D721Med (cell line): ENCODE results near the gene MISP.

Experiments
- DNase-seq: peaks from one replicate; pipeline ENCODE4 v3.0.0; 2011; ENCODE audit warnings: low spot score; ENCODE audit not compliant: insufficient read length
- FAIRE-seq: peaks from 2 replicates; lab custom pipeline; 2011; peaks lifted over from hg19 to GRCh38; lab: Jason Lieb, UNC
- TF ChIP-seq, protein P1 (sequence below): IDR thresholded peaks from 2 replicates; pipeline ENCODE4 v1.5.1; 2012; ENCODE audit warnings: mild to moderate bottlenecking, control low read depth; ENCODE audit not compliant: insufficient read depth; ENCODE audit errors: missing control alignments

Gene MISP

DNA sequence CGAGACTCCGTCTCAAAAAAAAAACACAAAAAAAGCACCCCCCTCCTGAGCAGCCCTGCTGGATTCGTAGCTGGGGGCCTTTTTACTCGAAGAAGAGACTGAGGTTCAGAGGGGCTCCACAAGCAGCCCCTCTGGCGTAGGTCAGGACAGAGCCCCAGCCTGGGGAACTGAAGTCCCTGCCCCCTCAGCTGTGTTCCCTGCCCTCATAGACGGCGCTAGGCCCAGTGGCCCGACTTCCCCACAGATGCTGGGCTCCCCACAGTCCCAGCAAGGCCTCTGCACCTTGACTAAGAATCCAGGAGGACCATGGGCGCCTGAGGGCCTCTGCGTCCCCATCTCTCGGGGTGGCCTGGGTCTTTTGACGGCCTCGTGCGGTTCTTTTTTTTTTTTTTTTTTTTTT, 1.1 kb upstream of the MISP start:
- TF ChIP-seq, protein P1, sequence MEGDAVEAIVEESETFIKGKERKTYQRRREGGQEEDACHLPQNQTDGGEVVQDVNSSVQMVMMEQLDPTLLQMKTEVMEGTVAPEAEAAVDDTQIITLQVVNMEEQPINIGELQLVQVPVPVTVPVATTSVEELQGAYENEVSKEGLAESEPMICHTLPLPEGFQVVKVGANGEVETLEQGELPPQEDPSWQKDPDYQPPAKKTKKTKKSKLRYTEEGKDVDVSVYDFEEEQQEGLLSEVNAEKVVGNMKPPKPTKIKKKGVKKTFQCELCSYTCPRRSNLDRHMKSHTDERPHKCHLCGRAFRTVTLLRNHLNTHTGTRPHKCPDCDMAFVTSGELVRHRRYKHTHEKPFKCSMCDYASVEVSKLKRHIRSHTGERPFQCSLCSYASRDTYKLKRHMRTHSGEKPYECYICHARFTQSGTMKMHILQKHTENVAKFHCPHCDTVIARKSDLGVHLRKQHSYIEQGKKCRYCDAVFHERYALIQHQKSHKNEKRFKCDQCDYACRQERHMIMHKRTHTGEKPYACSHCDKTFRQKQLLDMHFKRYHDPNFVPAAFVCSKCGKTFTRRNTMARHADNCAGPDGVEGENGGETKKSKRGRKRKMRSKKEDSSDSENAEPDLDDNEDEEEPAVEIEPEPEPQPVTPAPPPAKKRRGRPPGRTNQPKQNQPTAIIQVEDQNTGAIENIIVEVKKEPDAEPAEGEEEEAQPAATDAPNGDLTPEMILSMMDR: no peak
- DNase-seq (no peak), FAIRE-seq (no peak)

DNA sequence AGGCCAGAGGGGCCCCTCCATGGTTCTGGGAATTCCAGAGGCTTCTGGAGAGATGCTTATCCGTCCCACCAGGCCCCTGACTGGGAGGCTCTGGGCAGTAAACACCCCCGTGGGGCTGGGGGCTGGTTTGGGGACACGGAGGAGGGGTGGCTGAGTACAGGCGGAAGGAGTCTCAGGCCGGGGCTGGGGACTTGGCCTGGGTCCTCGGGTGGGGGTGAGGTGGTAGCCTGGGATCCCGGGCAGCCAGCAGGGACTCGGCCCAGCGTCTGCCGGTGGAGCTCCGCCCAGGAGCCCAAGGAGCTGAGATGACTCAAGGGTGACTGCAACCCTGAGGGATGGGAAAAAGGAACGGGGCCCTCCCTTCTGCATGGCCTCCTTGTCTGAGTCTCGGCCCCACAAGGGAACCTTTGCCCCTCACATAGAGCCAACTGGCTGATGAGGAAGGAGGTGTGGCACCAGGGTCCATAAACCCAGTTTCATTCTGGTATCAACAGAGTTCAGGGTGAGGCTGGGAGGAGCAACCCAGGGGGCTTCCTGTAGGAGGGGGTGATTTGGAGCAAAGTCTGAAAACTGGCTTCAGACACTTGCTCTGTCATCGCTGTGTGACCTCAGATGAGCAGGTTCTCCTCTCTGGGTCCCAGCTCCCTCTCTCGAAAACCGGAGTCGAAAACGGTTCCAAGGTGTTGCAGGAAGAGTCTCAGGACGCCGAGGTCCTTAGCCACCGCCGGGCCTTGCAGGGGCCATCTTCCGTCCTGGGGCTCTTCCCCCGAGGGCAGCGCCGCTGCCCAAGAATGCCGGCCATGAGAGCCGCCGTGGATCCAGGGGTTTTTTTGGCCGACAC, 809 bp downstream of the MISP start:
- no peak for FAIRE-seq
- TF ChIP-seq, protein P1: no peak
- no peak for DNase-seq

DNA sequence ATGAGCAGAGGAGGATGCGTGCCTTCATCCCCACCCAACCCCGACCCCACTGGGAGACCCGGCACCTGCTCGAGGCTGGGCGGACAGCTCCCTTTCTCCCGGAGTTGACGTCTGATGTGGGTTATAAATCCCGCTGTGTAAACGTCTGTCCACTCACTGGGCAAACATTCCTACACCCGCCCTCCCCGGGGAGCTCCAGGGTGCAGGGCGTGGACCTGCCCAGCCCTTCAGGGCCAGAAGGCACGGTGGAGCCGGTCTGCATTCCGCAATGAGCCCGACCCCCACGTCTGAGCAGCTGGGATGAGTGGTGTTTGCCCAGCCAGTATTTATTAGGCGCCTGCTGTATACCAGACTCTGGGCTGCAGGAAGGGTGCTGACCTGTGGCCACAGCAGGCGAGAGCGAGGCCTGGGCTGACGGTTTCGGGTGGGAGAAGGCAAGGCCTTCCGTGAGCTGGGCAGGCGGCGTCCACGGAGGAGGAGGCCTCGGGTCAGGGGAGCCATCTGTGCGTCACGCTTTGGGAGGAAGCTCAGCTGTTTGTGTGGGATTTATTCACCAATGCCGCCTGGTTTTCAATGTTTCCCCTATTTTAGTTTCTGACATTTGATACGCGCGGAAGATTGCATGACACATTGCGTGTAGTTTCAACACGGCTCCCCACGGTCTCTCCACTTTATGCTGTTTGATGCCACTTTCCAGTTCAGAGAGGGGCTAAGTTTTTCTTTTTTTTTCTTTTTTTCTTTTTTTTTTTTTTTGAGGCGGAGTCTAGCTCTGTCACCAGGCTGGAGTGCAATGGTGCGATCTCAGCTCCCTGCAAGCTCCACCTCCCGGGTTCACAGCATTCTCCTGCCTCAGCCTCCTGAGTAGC, 2.0 kb downstream of the MISP start:
- DNase-seq (no peak), FAIRE-seq (no peak)
- TF ChIP-seq, protein P1: no peak

DNA sequence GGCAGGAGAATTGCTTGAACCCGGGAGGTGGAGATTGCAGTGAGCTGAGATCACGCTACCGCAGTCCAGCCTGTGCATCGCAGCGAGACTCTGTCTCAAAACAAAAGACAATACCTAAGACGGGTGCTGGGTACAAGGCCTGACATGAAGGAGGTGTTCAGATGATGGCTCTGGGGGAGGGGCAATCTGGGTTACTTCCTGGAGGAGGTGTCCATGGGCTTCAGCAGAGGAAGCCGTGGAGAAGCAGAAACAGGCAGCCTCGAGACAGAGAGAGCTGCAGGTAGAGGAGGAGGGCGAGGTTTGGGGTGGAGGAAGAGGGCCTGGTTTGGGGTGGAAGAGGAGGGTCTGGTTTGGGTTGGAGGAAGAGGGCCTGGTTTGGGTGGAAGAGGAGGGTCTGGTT, 3.6 kb downstream of the MISP start:
- DNase-seq (no peak), FAIRE-seq (no peak)
- TF ChIP-seq, protein P1: no peak

DNA sequence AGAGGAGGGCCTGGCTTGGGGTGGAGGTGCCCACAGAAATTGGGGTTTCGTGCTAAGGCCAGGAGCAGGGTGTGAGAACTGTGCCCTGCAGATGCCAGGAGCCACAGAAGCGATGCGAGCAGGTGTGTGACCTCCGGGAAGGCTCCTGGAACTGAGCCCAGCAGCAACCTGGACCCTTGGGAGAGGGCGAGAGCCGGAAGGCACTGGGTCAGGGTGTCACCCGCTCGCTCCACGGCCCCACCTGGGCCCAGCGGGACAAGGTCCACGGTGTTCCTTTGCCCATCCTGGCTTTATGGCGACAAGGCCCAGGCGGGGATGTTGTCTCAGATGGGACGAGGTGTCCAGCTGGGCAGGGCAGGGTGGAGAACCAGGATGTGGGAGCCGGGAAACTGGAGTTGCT, 4.2 kb downstream of the MISP start:
- FAIRE-seq: no peak

DNA sequence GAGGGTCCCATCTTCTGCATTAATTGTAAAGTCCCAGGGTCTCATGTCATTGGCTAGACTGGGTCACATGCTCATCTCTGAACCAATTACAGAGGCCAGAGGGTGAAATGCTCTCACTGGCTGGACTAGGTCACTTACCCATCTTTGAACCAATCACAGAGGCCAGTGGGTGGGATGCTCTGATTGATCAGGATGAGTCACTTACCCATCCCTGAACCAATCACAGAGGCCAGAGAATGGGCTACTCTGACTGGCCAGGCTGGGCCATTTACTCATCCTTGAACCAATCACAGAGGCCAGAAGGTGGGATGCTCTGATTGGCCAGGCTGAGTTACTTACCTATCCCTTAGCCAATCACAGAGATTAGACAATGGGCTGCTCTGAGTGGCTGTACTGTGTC, 5.3 kb downstream of the MISP start:
- TF ChIP-seq, protein P1: no peak
- FAIRE-seq: no peak
- DNase-seq: no peak

More for the DNA sequence above, 4.2 kb downstream of the MISP start:
- TF ChIP-seq, protein P1: no peak
- no peak for DNase-seq
